HepG2 (cell line): ENCODE results near the gene DOHH. TPM values are rescaled to one million over a fixed set of nuclear protein-coding genes. Genes with fewer than 3 reads are reported as not detected.

ENCODE experiments used
- FOXK1 ChIP-seq: sonication (generic); formaldehyde crosslinking; IDR thresholded peaks from 2 replicates; pipeline ENCODE4 v1.4.0; 2020; ENCODE audit warnings: low read depth, missing genetic modification reagents, borderline replicate concordance
- PHF8 ChIP-seq: sonication (generic); formaldehyde crosslinking; IDR thresholded peaks from 2 replicates; pipeline ENCODE4 v1.5.0; 2020; ENCODE audit warnings: missing genetic modification reagents
- RFX3 ChIP-seq: IDR thresholded peaks from 2 replicates; pipeline ENCODE4 v1.6.1; 2016; ENCODE audit warnings: missing biosample characterization, missing genetic modification reagents
- SP2 ChIP-seq: sonication (generic); formaldehyde crosslinking; IDR thresholded peaks from 2 replicates; pipeline ENCODE4 v1.5.1; 2020; ENCODE audit warnings: mild to moderate bottlenecking, missing genetic modification reagents
- TERF1 ChIP-seq: sonication (generic); formaldehyde crosslinking; IDR thresholded peaks from 2 replicates; pipeline ENCODE4 v1.8.0; 2022; ENCODE audit warnings: mild to moderate bottlenecking, missing genetic modification reagents, moderate library complexity
- ZIK1 ChIP-seq: sonication (generic); formaldehyde crosslinking; IDR thresholded peaks from 2 replicates; pipeline ENCODE4 v1.5.0; 2020; ENCODE audit warnings: mild to moderate bottlenecking, low read depth, missing genetic modification reagents, borderline replicate concordance
- ZNF17 ChIP-seq: sonication (generic); formaldehyde crosslinking; IDR thresholded peaks from 2 replicates; pipeline ENCODE4 v1.5.0; 2020; ENCODE audit warnings: mild to moderate bottlenecking, missing genetic modification reagents
- ZNF451 ChIP-seq: sonication (generic); formaldehyde crosslinking; IDR thresholded peaks from 2 replicates; pipeline ENCODE4 v1.5.0; 2020; ENCODE audit warnings: mild to moderate bottlenecking, missing genetic modification reagents
- ZNF674 ChIP-seq: sonication (generic); formaldehyde crosslinking; IDR thresholded peaks from 2 replicates; pipeline ENCODE4 v1.5.0; 2020; ENCODE audit warnings: low read depth, mild to moderate bottlenecking, missing genetic modification reagents
- ZNF710 ChIP-seq: sonication (generic); formaldehyde crosslinking; IDR thresholded peaks from 2 replicates; pipeline ENCODE4 v1.5.0; 2020; ENCODE audit warnings: mild to moderate bottlenecking, missing genetic modification reagents, borderline replicate concordance
- polyA plus RNA-seq, 8 experiments: library from polyadenylated mRNA; depleted of rRNA in 3 of 8; stranded (reverse) in 7 of 8; unstranded in 1 of 8; fragments of >200 nt; fragmentation: Illumina TruSeq in 4 of 8; extraction: Trizol in 4 of 8; gene quantifications; 2 replicates each; pipeline versions ENCODE4 v1.2.1 to v1.2.3, GENCODE V29; 2011 to 2016; ENCODE audit warnings: low read depth in 4 of 8, missing spikeins in 1 of 8, mixed read lengths in 1 of 8; ENCODE audit not compliant: insufficient read depth in 1 of 8
- total RNA-seq, 5 experiments: library from RNA; depleted of rRNA; stranded (reverse); fragments of >200 nt; fragmentation: Illumina TruSeq; extraction: Trizol; gene quantifications; 2 replicates each; pipeline ENCODE4 v1.2.3, GENCODE V29; 2016; ENCODE audit warnings: low read depth in 1 of 5

The DOHH gene
- total and polyA plus RNA-seq, 2 of the 13 experiments (the other 11 are each of a cell fraction or from before 2014, with no cell fraction given): 3.5 to 13.7 TPM

GRCh38 chr19:3497757-3498520 is 2.5 kb downstream of the DOHH start (continued):
- TF ChIP-seq TERF1 (CRISPR knock-in tag) (no peak), SP2 (CRISPR knock-in tag) (no peak), FOXK1 (CRISPR knock-in tag) (no peak), ZNF451 (CRISPR knock-in tag) (no peak), ZIK1 (no peak), ZNF710 (CRISPR knock-in tag) (no peak), PHF8 (peak; percentile 26; the same call in 1 of the 2 replicates), ZNF17 (no peak), RFX3 (no peak), ZNF674 (CRISPR knock-in tag) (no peak)
